HepG2 (cell line): ENCODE data around the gene HCRT. TPM values are rescaled to one million over a fixed set of nuclear protein-coding genes. Genes with fewer than 3 reads are reported as not detected.

Source experiments
- ELF3 ChIP-seq: IDR thresholded peaks from 2 replicates; pipeline ENCODE4 v1.6.1; 2016; ENCODE audit warnings: missing genetic modification reagents, missing compliant biosample characterization
- HOXD1 ChIP-seq: sonication (generic); formaldehyde crosslinking; IDR thresholded peaks from 2 replicates; pipeline ENCODE4 v1.5.0; 2020; ENCODE audit warnings: missing genetic modification reagents
- KAT7 ChIP-seq: IDR thresholded peaks from 2 replicates; pipeline ENCODE4 v1.6.1; 2018; ENCODE audit warnings: borderline replicate concordance, missing compliant biosample characterization
- NFIC ChIP-seq: IDR thresholded peaks from 2 replicates; pipeline ENCODE4 v1.6.1; 2012; ENCODE audit warnings: mild to moderate bottlenecking, low read length, inconsistent platforms
- POLR2A ChIP-seq, 2 experiments: IDR thresholded peaks; 2 replicates each; pipeline ENCODE4 v1.6.1; 2011; ENCODE audit warnings: low read depth in 2 of 2, low read length in 2 of 2, mild to moderate bottlenecking in 1 of 2, moderate library complexity in 1 of 2; ENCODE audit not compliant: insufficient read depth in 1 of 2
- POLR2AphosphoS5 ChIP-seq: IDR thresholded peaks from 2 replicates; pipeline ENCODE4 v1.6.1; 2012; ENCODE audit warnings: low read depth, low read length
- SIX4 ChIP-seq: sonication (generic); formaldehyde crosslinking; IDR thresholded peaks from 2 replicates; pipeline ENCODE4 v1.4.0; 2020; ENCODE audit warnings: missing genetic modification reagents
- SMARCC2 ChIP-seq: fragments of 450-650 bp; IDR thresholded peaks from 2 replicates; pipeline ENCODE4 v1.6.1; 2017; ENCODE audit warnings: antibody characterized with exemption, mild to moderate bottlenecking
- SRSF1 ChIP-seq: fragments of 200-400 bp; formaldehyde crosslinking; optimal IDR thresholded peaks from 2 replicates; pipeline ENCODE3; 2017; ENCODE audit warnings: mild to moderate bottlenecking, low read depth, low read length, moderate library complexity
- TARDBP ChIP-seq: sonication (generic); formaldehyde crosslinking; IDR thresholded peaks from 2 replicates; pipeline ENCODE4 v1.8.0; 2022; ENCODE audit warnings: mild to moderate bottlenecking, missing genetic modification reagents
- TFDP2 ChIP-seq: sonication (generic); formaldehyde crosslinking; IDR thresholded peaks from 2 replicates; pipeline ENCODE4 v1.4.0; 2020; ENCODE audit warnings: missing genetic modification reagents
- ZEB1 ChIP-seq: IDR thresholded peaks from 2 replicates; pipeline ENCODE4 v1.6.1; 2012; ENCODE audit warnings: mild to moderate bottlenecking, low read depth, inconsistent platforms; ENCODE audit not compliant: insufficient replicate concordance
- ZNF543 ChIP-seq: sonication (generic); formaldehyde crosslinking; IDR thresholded peaks from 2 replicates; pipeline ENCODE4 v1.4.0; 2020; ENCODE audit warnings: mild to moderate bottlenecking, missing genetic modification reagents
- ZNF850 ChIP-seq: sonication (generic); formaldehyde crosslinking; conservative IDR thresholded peaks from 2 replicates; pipeline ENCODE4 v1.9.0; 2021; ENCODE audit warnings: mild to moderate bottlenecking, missing genetic modification reagents
- ZUFSP ChIP-seq: sonication (generic); formaldehyde crosslinking; IDR thresholded peaks from 2 replicates; pipeline ENCODE4 v1.9.0; 2021; ENCODE audit warnings: missing genetic modification reagents, mild to moderate bottlenecking, borderline replicate concordance
- polyA plus RNA-seq, 8 experiments: library from polyadenylated mRNA; depleted of rRNA in 3 of 8; stranded (reverse) in 7 of 8; unstranded in 1 of 8; fragments of >200 nt; fragmentation: Illumina TruSeq in 4 of 8; extraction: Trizol in 4 of 8; gene quantifications; 2 replicates each; pipeline versions ENCODE4 v1.2.1 to v1.2.3, GENCODE V29; 2011 to 2016; ENCODE audit warnings: low read depth in 4 of 8, missing spikeins in 1 of 8, mixed read lengths in 1 of 8; ENCODE audit not compliant: insufficient read depth in 1 of 8
- total RNA-seq, 5 experiments: library from RNA; depleted of rRNA; stranded (reverse); fragments of >200 nt; fragmentation: Illumina TruSeq; extraction: Trizol; gene quantifications; 2 replicates each; pipeline ENCODE4 v1.2.3, GENCODE V29; 2016; ENCODE audit warnings: low read depth in 1 of 5
- TF ChIP-seq, protein P1 (sequence below): sonication (generic); formaldehyde crosslinking; IDR thresholded peaks from 2 replicates; pipeline ENCODE4 v1.8.1; 2022; ENCODE audit warnings: low read depth, mild to moderate bottlenecking, missing genetic modification reagents
- TF ChIP-seq, protein P2 (sequence below): sonication (generic); formaldehyde crosslinking; IDR thresholded peaks from 2 replicates; pipeline ENCODE4 v1.4.0; 2020; ENCODE audit warnings: missing genetic modification reagents, borderline replicate concordance
- TF ChIP-seq, protein P3 (sequence below): sonication (generic); formaldehyde crosslinking; IDR thresholded peaks from 2 replicates; pipeline ENCODE4 v1.4.0; 2020; ENCODE audit warnings: missing genetic modification reagents, borderline replicate concordance

The HCRT gene
- total and polyA plus RNA-seq, 2 of the 13 experiments (the other 11 are each of a cell fraction or from before 2014, with no cell fraction given), result not detected

- TF ChIP-seq TFDP2 (CRISPR knock-in tag) (peak; percentile 63; the same call in 1 of the 2 replicates), SIX4 (CRISPR knock-in tag) (peak; percentile 88; the same call in 1 of the 2 replicates), NFIC (no peak), ZUFSP (CRISPR knock-in tag) (no peak), SRSF1 (no peak), ZEB1 (no peak), HOXD1 (peak; percentile 95), SMARCC2 (no peak), KAT7 (CRISPR knock-in tag) (no peak), POLR2A (IDR thresholded peaks at IDR 0.05; ENCODE audit: insufficient read depth in 1 of 2, low read depth in 2 of 2, low read length in 2 of 2) (no peak), ELF3 (CRISPR knock-in tag) (peak; percentile 84), ZNF850 (no peak), ZNF543 (CRISPR knock-in tag) (no peak; the same call in none of the 2 replicates), TARDBP (CRISPR knock-in tag) (no peak), POLR2AphosphoS5 (no peak)
- TF ChIP-seq, protein P1, sequence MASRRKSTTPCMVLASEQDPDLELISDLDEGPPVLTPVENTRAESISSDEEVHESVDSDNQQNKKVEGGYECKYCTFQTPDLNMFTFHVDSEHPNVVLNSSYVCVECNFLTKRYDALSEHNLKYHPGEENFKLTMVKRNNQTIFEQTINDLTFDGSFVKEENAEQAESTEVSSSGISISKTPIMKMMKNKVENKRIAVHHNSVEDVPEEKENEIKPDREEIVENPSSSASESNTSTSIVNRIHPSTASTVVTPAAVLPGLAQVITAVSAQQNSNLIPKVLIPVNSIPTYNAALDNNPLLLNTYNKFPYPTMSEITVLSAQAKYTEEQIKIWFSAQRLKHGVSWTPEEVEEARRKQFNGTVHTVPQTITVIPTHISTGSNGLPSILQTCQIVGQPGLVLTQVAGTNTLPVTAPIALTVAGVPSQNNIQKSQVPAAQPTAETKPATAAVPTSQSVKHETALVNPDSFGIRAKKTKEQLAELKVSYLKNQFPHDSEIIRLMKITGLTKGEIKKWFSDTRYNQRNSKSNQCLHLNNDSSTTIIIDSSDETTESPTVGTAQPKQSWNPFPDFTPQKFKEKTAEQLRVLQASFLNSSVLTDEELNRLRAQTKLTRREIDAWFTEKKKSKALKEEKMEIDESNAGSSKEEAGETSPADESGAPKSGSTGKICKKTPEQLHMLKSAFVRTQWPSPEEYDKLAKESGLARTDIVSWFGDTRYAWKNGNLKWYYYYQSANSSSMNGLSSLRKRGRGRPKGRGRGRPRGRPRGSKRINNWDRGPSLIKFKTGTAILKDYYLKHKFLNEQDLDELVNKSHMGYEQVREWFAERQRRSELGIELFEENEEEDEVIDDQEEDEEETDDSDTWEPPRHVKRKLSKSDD (CRISPR knock-in tag), result no peak
- TF ChIP-seq, protein P2, sequence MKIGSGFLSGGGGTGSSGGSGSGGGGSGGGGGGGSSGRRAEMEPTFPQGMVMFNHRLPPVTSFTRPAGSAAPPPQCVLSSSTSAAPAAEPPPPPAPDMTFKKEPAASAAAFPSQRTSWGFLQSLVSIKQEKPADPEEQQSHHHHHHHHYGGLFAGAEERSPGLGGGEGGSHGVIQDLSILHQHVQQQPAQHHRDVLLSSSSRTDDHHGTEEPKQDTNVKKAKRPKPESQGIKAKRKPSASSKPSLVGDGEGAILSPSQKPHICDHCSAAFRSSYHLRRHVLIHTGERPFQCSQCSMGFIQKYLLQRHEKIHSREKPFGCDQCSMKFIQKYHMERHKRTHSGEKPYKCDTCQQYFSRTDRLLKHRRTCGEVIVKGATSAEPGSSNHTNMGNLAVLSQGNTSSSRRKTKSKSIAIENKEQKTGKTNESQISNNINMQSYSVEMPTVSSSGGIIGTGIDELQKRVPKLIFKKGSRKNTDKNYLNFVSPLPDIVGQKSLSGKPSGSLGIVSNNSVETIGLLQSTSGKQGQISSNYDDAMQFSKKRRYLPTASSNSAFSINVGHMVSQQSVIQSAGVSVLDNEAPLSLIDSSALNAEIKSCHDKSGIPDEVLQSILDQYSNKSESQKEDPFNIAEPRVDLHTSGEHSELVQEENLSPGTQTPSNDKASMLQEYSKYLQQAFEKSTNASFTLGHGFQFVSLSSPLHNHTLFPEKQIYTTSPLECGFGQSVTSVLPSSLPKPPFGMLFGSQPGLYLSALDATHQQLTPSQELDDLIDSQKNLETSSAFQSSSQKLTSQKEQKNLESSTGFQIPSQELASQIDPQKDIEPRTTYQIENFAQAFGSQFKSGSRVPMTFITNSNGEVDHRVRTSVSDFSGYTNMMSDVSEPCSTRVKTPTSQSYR, result peak; percentile 89
- TF ChIP-seq, protein P3, sequence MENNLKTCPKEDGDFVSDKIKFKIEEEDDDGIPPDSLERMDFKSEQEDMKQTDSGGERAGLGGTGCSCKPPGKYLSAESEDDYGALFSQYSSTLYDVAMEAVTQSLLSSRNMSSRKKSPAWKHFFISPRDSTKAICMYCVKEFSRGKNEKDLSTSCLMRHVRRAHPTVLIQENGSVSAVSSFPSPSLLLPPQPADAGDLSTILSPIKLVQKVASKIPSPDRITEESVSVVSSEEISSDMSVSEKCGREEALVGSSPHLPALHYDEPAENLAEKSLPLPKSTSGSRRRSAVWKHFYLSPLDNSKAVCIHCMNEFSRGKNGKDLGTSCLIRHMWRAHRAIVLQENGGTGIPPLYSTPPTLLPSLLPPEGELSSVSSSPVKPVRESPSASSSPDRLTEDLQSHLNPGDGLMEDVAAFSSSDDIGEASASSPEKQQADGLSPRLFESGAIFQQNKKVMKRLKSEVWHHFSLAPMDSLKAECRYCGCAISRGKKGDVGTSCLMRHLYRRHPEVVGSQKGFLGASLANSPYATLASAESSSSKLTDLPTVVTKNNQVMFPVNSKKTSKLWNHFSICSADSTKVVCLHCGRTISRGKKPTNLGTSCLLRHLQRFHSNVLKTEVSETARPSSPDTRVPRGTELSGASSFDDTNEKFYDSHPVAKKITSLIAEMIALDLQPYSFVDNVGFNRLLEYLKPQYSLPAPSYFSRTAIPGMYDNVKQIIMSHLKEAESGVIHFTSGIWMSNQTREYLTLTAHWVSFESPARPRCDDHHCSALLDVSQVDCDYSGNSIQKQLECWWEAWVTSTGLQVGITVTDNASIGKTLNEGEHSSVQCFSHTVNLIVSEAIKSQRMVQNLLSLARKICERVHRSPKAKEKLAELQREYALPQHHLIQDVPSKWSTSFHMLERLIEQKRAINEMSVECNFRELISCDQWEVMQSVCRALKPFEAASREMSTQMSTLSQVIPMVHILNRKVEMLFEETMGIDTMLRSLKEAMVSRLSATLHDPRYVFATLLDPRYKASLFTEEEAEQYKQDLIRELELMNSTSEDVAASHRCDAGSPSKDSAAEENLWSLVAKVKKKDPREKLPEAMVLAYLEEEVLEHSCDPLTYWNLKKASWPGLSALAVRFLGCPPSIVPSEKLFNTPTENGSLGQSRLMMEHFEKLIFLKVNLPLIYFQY, result peak; percentile 92
These were observed 5.3 kb downstream of the HCRT start (continued) for GRCh38 chr17:42179911-42180410.
